Subcutaneous adipose tissue (tissue), 4 donors: Measurements from ENCODE around the gene KIRREL3. TPM values are rescaled to one million over a fixed set of nuclear protein-coding genes. Genes with fewer than 3 reads are reported as not detected.

ENCODE experiments used
- total RNA-seq, 4 donors: library from RNA; depleted of rRNA; stranded (reverse); fragments of >200 nt; gene quantifications; one replicate each; pipeline ENCODE4 v1.1.0, GENCODE V29; 2016
- TF ChIP-seq, protein P1 (sequence below): fragments of 450-650 bp; IDR thresholded peaks from one replicate; pipeline ENCODE4 v1.5.1; 2016; ENCODE audit warnings: low read depth, mild to moderate bottlenecking, control low read depth, antibody characterized with exemption, moderate library complexity

The KIRREL3 gene
- total RNA-seq, 4 donors from 2014 or later, result not detected

DNA sequence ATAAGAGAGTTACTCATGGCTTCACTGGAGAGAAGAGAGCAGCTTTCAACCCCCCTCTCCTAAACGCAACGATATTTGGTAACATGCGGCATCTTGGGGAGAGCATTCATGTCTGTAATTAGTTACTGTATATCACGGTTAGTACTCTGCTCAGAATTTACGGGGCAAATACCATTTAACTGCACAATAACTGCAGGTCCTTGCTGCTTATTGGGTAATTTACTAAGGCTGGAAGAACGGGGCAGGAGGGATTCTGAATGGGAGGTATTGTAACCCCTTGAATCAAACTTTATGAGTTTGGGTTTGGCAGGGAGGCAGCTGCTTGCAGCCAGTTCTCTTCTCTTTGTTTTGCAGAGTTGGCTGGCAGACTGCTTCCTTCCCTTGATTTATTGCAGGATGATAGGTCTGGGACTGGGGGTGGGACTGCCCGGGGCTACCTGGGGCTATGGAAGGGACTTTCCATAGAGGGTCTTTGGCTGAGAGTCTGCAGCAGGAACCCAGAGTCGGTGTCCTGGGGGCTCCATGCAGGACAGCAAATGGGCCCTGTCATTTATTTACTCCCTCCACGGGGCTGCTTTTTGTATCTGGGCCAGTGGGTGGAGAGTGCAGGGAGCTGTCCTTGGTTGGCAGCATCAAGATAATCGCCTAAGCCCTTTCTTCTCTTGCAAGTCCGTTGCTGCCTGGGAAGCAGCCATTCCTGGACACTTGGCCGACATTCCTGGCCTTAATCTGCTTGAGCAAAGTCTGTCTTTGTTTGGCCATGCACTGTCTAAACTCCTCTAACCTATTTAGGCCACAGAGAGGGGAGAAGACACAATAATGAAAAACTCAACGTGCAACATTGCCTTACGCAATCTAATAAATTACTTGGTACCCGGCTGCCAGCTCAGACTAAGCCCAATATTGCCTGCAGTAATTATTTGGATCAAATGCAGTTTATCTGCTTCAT, 456.2 kb downstream of the KIRREL3 start:
- TF ChIP-seq, protein P1, sequence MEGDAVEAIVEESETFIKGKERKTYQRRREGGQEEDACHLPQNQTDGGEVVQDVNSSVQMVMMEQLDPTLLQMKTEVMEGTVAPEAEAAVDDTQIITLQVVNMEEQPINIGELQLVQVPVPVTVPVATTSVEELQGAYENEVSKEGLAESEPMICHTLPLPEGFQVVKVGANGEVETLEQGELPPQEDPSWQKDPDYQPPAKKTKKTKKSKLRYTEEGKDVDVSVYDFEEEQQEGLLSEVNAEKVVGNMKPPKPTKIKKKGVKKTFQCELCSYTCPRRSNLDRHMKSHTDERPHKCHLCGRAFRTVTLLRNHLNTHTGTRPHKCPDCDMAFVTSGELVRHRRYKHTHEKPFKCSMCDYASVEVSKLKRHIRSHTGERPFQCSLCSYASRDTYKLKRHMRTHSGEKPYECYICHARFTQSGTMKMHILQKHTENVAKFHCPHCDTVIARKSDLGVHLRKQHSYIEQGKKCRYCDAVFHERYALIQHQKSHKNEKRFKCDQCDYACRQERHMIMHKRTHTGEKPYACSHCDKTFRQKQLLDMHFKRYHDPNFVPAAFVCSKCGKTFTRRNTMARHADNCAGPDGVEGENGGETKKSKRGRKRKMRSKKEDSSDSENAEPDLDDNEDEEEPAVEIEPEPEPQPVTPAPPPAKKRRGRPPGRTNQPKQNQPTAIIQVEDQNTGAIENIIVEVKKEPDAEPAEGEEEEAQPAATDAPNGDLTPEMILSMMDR, result no peak

DNA sequence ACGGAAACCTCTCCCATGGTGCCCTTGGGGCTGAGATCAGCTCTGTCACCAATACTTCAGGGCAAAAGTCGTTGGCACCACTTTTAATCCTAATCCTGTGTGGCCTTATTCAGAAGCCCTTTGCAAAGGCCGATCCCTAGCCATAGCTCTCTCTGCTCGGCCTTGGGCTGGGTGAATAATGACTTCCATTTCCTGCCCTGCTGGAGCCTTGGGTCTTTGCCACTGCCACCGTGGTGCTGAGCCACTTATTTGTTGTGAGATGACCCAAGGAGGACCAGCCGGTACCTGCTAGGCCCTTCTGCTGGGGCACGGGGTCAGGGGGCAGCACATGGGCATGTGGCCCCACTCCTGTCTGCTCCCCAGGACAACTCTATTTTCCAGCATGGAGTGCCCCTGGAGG, 456.9 kb downstream of the KIRREL3 start:
- TF ChIP-seq, protein P1, result no peak

DNA sequence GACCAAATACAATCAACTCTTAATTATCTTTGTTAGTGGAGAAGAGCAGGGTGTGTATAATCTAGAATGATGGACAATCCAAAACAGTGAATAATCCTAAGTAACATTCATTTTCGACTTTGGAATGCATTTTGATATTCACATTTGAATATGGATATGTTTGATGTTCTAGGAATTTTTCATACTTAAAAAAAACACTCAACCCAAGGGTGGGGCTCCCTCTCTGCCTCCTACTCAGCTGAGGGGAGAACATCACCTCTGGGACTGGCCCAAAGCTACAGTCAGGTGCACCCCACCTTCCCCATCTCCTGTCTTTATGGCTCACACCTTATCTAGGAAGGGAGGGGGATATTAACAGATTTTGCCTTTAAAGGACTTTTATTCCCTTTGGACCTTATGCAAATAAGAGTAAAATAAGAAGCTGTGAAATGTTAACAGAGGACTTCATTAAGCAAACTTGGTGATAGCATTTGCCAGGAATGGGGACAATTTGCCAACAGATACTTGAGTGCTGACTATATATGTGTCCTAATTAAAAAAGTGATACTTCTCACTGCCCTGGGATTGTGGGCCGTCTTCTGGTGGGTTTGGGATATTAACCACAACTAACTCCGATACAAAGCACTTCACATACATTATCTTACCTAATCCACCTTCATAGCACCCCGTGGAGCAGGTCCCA, 458.1 kb downstream of the KIRREL3 start:
- TF ChIP-seq, protein P1, result no peak

DNA sequence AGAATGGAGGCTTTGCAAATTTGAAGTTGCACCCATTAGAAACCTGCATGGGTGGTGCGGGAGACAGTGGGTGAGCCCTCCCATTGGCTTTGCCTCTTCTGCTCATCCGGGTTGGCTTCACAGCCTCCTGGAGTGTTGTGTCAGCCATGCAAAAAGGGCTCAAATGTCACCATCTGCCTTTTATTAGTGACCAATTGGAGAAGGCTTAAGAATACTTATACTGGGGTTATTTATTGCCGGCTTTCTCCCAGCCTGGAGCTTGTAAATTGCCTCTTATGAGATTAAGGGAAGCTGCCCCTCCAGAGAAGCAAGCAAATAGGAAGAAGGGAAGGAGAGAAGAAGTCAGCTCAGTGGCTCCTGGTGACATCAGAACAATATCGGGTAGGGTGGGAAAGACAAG, 462.5 kb downstream of the KIRREL3 start:
- TF ChIP-seq, protein P1, result no peak

DNA sequence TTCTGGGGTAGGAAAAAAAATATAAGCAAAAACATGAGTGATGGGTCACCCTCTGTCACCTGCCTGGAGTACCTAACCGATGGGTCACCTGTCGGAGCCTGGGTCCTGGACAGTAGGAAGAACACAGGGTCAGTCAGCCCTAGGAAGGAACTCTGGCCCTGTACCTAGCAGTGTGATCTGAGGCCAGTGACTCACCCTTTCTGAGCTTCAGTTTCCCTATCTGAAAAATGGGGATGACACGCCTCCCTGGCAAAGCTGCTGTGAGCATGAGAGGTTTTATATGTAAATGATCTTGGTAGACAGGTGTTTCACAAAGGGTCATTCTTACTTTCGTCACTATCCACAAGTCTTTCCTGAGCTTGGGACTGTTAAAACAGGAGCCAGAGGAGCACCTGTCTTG, 463.1 kb downstream of the KIRREL3 start:
- TF ChIP-seq, protein P1, result no peak

DNA sequence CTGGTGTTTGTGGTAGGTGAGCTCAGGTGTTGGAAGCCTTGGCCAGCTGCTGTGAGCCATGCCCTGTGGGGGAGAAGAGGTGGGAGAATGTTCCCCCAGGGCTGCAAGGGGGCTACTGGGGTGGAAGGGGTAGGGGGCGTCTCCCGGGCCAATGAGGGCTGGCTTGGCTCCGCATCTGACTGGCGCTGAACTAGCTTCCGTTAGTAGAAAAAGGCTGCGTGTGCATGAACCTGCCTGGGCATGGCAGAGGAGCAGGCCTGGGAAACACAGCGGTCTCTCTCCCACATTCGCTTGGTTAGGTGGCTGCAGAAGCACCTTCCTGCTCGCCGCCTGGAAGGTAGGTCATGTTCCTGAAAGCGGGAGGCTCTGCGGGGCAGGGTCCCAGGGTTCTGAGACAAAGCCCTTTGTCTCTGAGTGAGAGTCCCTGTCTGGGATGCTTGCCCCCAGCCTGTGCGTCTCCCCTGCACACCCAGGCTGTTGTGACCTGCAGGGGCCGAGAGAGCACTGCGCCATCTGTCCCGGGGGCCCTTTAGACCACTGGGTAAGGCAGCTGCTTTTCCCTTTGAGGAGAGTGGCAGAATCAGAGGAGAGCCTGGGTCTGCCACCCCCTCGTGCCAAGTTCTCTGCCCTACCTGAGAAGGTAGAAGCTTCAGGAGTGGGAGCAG, 466.3 kb downstream of the KIRREL3 start:
- TF ChIP-seq, protein P1, result no peak

DNA sequence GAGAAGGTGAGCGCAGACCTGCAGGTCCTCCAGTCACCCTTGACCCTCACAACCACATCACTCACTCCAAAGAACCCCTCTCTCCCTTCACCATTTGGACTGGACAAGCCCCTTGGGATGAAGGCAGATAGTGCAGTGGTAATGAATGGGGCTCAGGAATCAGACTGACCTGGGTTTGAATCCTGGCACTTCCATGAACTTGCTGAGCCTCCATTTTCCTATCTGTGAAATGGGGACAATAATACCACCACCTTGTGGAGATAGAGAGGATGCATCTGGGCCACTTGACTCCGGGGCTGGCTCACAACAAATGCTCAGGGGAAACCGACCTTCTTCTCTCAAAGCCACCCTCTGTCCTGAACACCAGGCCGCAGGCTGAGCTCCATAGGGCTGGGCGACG, 467.0 kb downstream of the KIRREL3 start:
- TF ChIP-seq, protein P1, result no peak
